Fibroblast of skin of right biceps (primary cell): ENCODE measurements around the gene PAFAH2.
A peak's percentile ranks its signal among the peaks of the same experiment; 100 is the strongest.
"Not testable (repeated sequence)": the region's sequence is repeated elsewhere in the genome, so short reads cannot be mapped to it uniquely, and the experiment has no call there.

Experiments
- DNase-seq: peaks from one replicate; pipeline ENCODE4 v3.0.0-alpha.2; 2013

Gene PAFAH2

GRCh38 chr1:25979210-25979609, 18.7 kb downstream of the PAFAH2 start:
- DNase-seq = no peak

- no peak for DNase-seq
Measured at GRCh38 chr1:25978403-25978802, 19.5 kb downstream of the PAFAH2 start.

- no peak for DNase-seq
Measured at GRCh38 chr1:25977801-25978200, 20.1 kb downstream of the PAFAH2 start.

GRCh38 chr1:25973610-25974321, 24.1 kb downstream of the PAFAH2 start:
- peak; percentile 41 for DNase-seq

- DNase-seq = no peak
Measured at GRCh38 chr1:25971811-25972180, 26.1 kb downstream of the PAFAH2 start.

- no peak for DNase-seq
Measured at GRCh38 chr1:25971066-25971810, 26.6 kb downstream of the PAFAH2 start.

- DNase-seq = no peak
Measured at GRCh38 chr1:25967308-25967707, 30.6 kb downstream of the PAFAH2 start.

- no peak for DNase-seq
Measured at GRCh38 chr1:25959611-25960010, 38.3 kb downstream of the PAFAH2 start.

GRCh38 chr1:25958465-25958864, 39.4 kb downstream of the PAFAH2 start:
- DNase-seq = peak; percentile 94

- DNase-seq = no peak
Measured at GRCh38 chr1:25955553-25955952, 42.3 kb downstream of the PAFAH2 start.

- DNase-seq = no peak
Measured at GRCh38 chr1:25954282-25954938, 43.5 kb downstream of the PAFAH2 start.

GRCh38 chr1:25952841-25953401, 44.9 kb downstream of the PAFAH2 start:
- peak; percentile 51 for DNase-seq

- no peak for DNase-seq
Measured at GRCh38 chr1:25948641-25949040, 49.2 kb downstream of the PAFAH2 start.

- DNase-seq = no peak
Measured at GRCh38 chr1:25947027-25947426, 50.8 kb downstream of the PAFAH2 start.

- DNase-seq = peak; percentile 14
Measured at GRCh38 chr1:25945761-25946160, 52.1 kb downstream of the PAFAH2 start.

- no peak for DNase-seq
Measured at GRCh38 chr1:25944986-25945385, 52.9 kb downstream of the PAFAH2 start.

- DNase-seq = not testable (repeated sequence)
Measured at GRCh38 chr1:25943511-25943910, 54.4 kb downstream of the PAFAH2 start.

- no peak for DNase-seq
Measured at GRCh38 chr1:25936947-25937346, 60.9 kb downstream of the PAFAH2 start.

- DNase-seq = no peak
Measured at GRCh38 chr1:25933479-25934365, 64.1 kb downstream of the PAFAH2 start.

- not testable (repeated sequence) for DNase-seq
Measured at GRCh38 chr1:25932811-25933400, 65.0 kb downstream of the PAFAH2 start.

GRCh38 chr1:25932321-25932720, 65.5 kb downstream of the PAFAH2 start:
- DNase-seq = no peak

- DNase-seq = no peak
Measured at GRCh38 chr1:25929016-25929415, 68.8 kb downstream of the PAFAH2 start.
